Measurements from ENCODE around the gene NLGN2.

Gene NLGN2

GRCh38 chr17:7463372-7463846 is 55.8 kb downstream of the NLGN2 start:
- Histone ChIP-seq H4K20me1 (ENCODE audit: insufficient read depth, low read length) (no peaks in the 10 kb centered on the region), H3K79me2 (ENCODE audit: insufficient read depth, low read length) (no peaks in the 10 kb centered on the region), H3K4me3 (ENCODE audit: low read depth, low read length, poor library complexity, severe bottlenecking) (no peak overlapping the region), H3K9me2 (ENCODE audit: low read depth, low read length) (no peaks in the 10 kb centered on the region), H3K4me2 (ENCODE audit: low read length) (no peak overlapping the region), H2AFZ (ENCODE audit: low read length) (no peak overlapping the region), H3K27ac (ENCODE audit: low read depth, low read length, poor library complexity, severe bottlenecking) (no peak overlapping the region), H3F3A (ENCODE audit: insufficient read depth, low read length) (no peaks in the 10 kb centered on the region), H3K36me3 (ENCODE audit: insufficient read depth, low read length) (peaks cover 37% of the 10 kb centered on the region), H3K9ac (ENCODE audit: low read length) (no peak overlapping the region), H3K9me3 (ENCODE audit: low read length) (no peaks in the 10 kb centered on the region), H3K27me3 (ENCODE audit: insufficient read depth, low read length) (no peaks in the 10 kb centered on the region), H3K4me1 (ENCODE audit: insufficient read depth, low read length, severe bottlenecking) (peaks cover 20% of the 10 kb centered on the region)
- TF ChIP-seq, protein P1, sequence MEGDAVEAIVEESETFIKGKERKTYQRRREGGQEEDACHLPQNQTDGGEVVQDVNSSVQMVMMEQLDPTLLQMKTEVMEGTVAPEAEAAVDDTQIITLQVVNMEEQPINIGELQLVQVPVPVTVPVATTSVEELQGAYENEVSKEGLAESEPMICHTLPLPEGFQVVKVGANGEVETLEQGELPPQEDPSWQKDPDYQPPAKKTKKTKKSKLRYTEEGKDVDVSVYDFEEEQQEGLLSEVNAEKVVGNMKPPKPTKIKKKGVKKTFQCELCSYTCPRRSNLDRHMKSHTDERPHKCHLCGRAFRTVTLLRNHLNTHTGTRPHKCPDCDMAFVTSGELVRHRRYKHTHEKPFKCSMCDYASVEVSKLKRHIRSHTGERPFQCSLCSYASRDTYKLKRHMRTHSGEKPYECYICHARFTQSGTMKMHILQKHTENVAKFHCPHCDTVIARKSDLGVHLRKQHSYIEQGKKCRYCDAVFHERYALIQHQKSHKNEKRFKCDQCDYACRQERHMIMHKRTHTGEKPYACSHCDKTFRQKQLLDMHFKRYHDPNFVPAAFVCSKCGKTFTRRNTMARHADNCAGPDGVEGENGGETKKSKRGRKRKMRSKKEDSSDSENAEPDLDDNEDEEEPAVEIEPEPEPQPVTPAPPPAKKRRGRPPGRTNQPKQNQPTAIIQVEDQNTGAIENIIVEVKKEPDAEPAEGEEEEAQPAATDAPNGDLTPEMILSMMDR (IDR thresholded peaks at IDR 0.05; ENCODE audit: low read length) = no peak
- TF ChIP-seq EZH2 (IDR thresholded peaks at IDR 0.05; ENCODE audit: borderline replicate concordance, low read length) = no peak

GRCh38 chr17:7464081-7464480 is 56.4 kb downstream of the NLGN2 start:
- Histone ChIP-seq H3F3A (ENCODE audit: insufficient read depth, low read length) (no peaks in the 10 kb centered on the region), H3K9me2 (ENCODE audit: low read depth, low read length) (no peaks in the 10 kb centered on the region), H3K79me2 (ENCODE audit: insufficient read depth, low read length) (no peaks in the 10 kb centered on the region), H3K4me1 (ENCODE audit: insufficient read depth, low read length, severe bottlenecking) (peaks cover 20% of the 10 kb centered on the region), H4K20me1 (ENCODE audit: insufficient read depth, low read length) (no peaks in the 10 kb centered on the region), H3K4me3 (ENCODE audit: low read depth, low read length, poor library complexity, severe bottlenecking) (no peak overlapping the region), H3K9me3 (ENCODE audit: low read length) (no peaks in the 10 kb centered on the region), H2AFZ (ENCODE audit: low read length) (no peak overlapping the region), H3K9ac (ENCODE audit: low read length) (no peak overlapping the region), H3K27ac (ENCODE audit: low read depth, low read length, poor library complexity, severe bottlenecking) (no peak overlapping the region), H3K4me2 (ENCODE audit: low read length) (no peak overlapping the region), H3K36me3 (ENCODE audit: insufficient read depth, low read length) (peaks cover 37% of the 10 kb centered on the region), H3K27me3 (ENCODE audit: insufficient read depth, low read length) (no peaks in the 10 kb centered on the region)
- no peak for TF ChIP-seq EZH2 (IDR thresholded peaks at IDR 0.05; ENCODE audit: borderline replicate concordance, low read length)
- TF ChIP-seq, protein P1 (IDR thresholded peaks at IDR 0.05; ENCODE audit: low read length) = no peak

DNA sequence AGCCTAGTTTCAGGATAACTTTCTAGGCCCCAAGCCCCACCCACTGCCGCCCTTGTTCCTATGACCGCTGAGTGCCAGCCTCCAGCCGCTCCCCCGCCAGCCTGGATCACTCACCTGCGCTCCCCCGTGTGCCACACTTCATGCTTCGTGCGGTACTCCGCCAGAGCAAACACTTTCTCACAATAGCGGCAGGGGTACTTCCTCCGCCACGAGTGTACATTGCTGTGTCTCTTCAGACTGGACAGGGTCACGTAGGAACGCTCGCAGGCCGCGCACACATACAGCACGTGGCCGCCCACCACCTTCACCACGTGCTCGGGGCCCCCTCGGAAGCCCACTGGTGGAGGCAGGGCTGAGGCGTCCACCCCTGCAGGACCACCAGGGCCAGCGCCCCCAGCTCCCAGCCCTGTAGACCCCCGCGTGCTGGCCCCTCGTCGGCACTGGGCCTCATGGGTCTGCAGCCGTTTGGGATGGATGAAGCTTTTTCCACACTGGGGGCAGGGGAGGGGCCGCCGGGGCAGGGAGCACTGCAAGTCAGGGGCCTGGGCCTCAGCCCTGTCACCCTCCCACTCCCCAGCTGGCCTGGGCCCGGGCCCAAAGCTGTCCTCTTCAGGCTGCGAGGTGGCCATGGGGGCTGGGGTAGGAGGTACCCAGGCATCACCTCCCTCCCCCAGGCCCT is 58.1 kb downstream of the NLGN2 start:
- Histone ChIP-seq H3K79me2 (ENCODE audit: insufficient read depth, low read length) (no peaks in the 10 kb centered on the region), H3K27me3 (ENCODE audit: insufficient read depth, low read length) (no peaks in the 10 kb centered on the region), H3K4me1 (ENCODE audit: insufficient read depth, low read length, severe bottlenecking) (peaks cover 20% of the 10 kb centered on the region), H3K27ac (ENCODE audit: low read depth, low read length, poor library complexity, severe bottlenecking) (no peak overlapping the region), H3K4me2 (ENCODE audit: low read length) (no peak overlapping the region), H3K9me3 (ENCODE audit: low read length) (no peaks in the 10 kb centered on the region), H3K4me3 (ENCODE audit: low read depth, low read length, poor library complexity, severe bottlenecking) (no peak overlapping the region), H3F3A (ENCODE audit: insufficient read depth, low read length) (no peaks in the 10 kb centered on the region), H3K36me3 (ENCODE audit: insufficient read depth, low read length) (peaks cover 35% of the 10 kb centered on the region), H2AFZ (ENCODE audit: low read length) (no peak overlapping the region), H4K20me1 (ENCODE audit: insufficient read depth, low read length) (no peaks in the 10 kb centered on the region), H3K9me2 (ENCODE audit: low read depth, low read length) (no peaks in the 10 kb centered on the region), H3K9ac (ENCODE audit: low read length) (no peak overlapping the region)
- TF ChIP-seq EZH2 (IDR thresholded peaks at IDR 0.05; ENCODE audit: borderline replicate concordance, low read length) = no peak
- TF ChIP-seq, protein P1 (IDR thresholded peaks at IDR 0.05; ENCODE audit: low read length) = no peak

Data from OCI-LY1 (cell line).